K562 (cell line): ENCODE measurements around the gene UBE2O. TPM values are rescaled to one million over a fixed set of nuclear protein-coding genes. Genes with fewer than 3 reads are reported as not detected.

Source experiments
- GATA2 ChIP-seq: sonication (generic); formaldehyde crosslinking; IDR thresholded peaks from 2 replicates; pipeline ENCODE4 v1.4.0; 2020; ENCODE audit warnings: mild to moderate bottlenecking, missing genetic modification reagents
- KLF13 ChIP-seq: fragments of 450-650 bp; IDR thresholded peaks from 2 replicates; pipeline ENCODE4 v1.6.1; 2016; ENCODE audit warnings: missing genetic modification characterization, low read depth, mild to moderate bottlenecking, missing compliant biosample characterization, moderate library complexity, borderline replicate concordance
- PTTG1 ChIP-seq: fragments of 450-650 bp; IDR thresholded peaks from 2 replicates; pipeline ENCODE4 v1.6.1; 2016; ENCODE audit warnings: low read depth, mild to moderate bottlenecking, missing genetic modification characterization, missing compliant biosample characterization
- RBM17 ChIP-seq: fragments of 200-400 bp; formaldehyde crosslinking; IDR thresholded peaks from 2 replicates; pipeline ENCODE4 v1.6.1; 2017; ENCODE audit warnings: low read depth, mild to moderate bottlenecking, low read length, borderline replicate concordance
- SAFB2 ChIP-seq: fragments of 200-400 bp; formaldehyde crosslinking; IDR thresholded peaks from 2 replicates; pipeline ENCODE4 v1.6.1; 2018; ENCODE audit warnings: borderline replicate concordance, low read length, low read depth, moderate library complexity; ENCODE audit not compliant: severe bottlenecking
- SLC30A9 ChIP-seq: fragments of 250-450 bp; sonication (Bioruptor Pico); IDR thresholded peaks from 2 replicates; pipeline ENCODE4 v1.8.0; 2022; ENCODE audit warnings: mild to moderate bottlenecking, moderate library complexity
- SMC3 ChIP-seq: conservative IDR thresholded peaks from 2 replicates; pipeline ENCODE4 v1.6.1; 2011; ENCODE audit warnings: low read depth, low read length, improper control_type of control experiment; ENCODE audit not compliant: insufficient read depth
- SRSF3 ChIP-seq: fragments of 200-400 bp; formaldehyde crosslinking; IDR thresholded peaks from 2 replicates; pipeline ENCODE4 v1.6.1; 2016; ENCODE audit warnings: mild to moderate bottlenecking, low read length, moderate library complexity; ENCODE audit not compliant: insufficient read depth
- ZSCAN32 ChIP-seq: fragments of 450-650 bp; formaldehyde crosslinking; IDR thresholded peaks from 2 replicates; pipeline ENCODE4 v1.4.0; 2020; ENCODE audit warnings: mild to moderate bottlenecking, moderate library complexity
- polyA plus RNA-seq, 8 experiments: library from polyadenylated mRNA; depleted of rRNA in 4 of 8; stranded (reverse) in 5 of 8; unstranded in 3 of 8; fragments of >200 nt; fragmentation: Nextera tagmentation in 2 of 8; fragmentation: Illumina TruSeq in 1 of 8; extraction: Ambion mirVana in 2 of 8; extraction: Trizol in 1 of 8; gene quantifications; 2 replicates each; pipeline versions ENCODE4 v1.2.1 to v1.2.3, GENCODE V29; 2011 to 2014; ENCODE audit warnings: inconsistent platforms in 1 of 8, missing spikeins in 1 of 8
- total RNA-seq, 7 experiments: library from RNA; depleted of rRNA in 6 of 7; stranded (reverse); fragments of >200 nt in 6 of 7; fragmentation: Illumina TruSeq in 2 of 7; extraction: Trizol in 2 of 7; gene quantifications; 2 replicates each; pipeline versions ENCODE4 v1.2.1 to v1.2.3, GENCODE V29; 2011 to 2021; ENCODE audit warnings: low replicate concordance in 1 of 7
- TF ChIP-seq, protein P1 (sequence below): sonication (generic); formaldehyde crosslinking; IDR thresholded peaks from 2 replicates; pipeline ENCODE4 v1.8.0; 2023; ENCODE audit warnings: missing genetic modification reagents, mild to moderate bottlenecking, borderline replicate concordance
- TF ChIP-seq, protein P2 (sequence below): fragments of 450-650 bp; formaldehyde crosslinking; IDR thresholded peaks from 2 replicates; pipeline ENCODE4 v1.4.0; 2020; ENCODE audit warnings: mild to moderate bottlenecking, moderate library complexity
- TF ChIP-seq, protein P3 (sequence below): fragments of 250-450 bp; sonication (Bioruptor Pico); IDR thresholded peaks from 2 replicates; pipeline ENCODE4 v1.4.0; 2020; ENCODE audit warnings: borderline replicate concordance
- TF ChIP-seq, protein P4 (sequence below): IDR thresholded peaks from 2 replicates; pipeline ENCODE4 v1.6.1; 2011; ENCODE audit warnings: borderline replicate concordance, low read depth, mild to moderate bottlenecking, moderate library complexity, low read length; ENCODE audit not compliant: insufficient read depth, poor library complexity, severe bottlenecking

The UBE2O gene
- total and polyA plus RNA-seq, 9 of the 15 experiments (the other 6 are each of a cell fraction or from before 2014, with no cell fraction given) = 1.6 to 39.7 (median 13.3) TPM

DNA sequence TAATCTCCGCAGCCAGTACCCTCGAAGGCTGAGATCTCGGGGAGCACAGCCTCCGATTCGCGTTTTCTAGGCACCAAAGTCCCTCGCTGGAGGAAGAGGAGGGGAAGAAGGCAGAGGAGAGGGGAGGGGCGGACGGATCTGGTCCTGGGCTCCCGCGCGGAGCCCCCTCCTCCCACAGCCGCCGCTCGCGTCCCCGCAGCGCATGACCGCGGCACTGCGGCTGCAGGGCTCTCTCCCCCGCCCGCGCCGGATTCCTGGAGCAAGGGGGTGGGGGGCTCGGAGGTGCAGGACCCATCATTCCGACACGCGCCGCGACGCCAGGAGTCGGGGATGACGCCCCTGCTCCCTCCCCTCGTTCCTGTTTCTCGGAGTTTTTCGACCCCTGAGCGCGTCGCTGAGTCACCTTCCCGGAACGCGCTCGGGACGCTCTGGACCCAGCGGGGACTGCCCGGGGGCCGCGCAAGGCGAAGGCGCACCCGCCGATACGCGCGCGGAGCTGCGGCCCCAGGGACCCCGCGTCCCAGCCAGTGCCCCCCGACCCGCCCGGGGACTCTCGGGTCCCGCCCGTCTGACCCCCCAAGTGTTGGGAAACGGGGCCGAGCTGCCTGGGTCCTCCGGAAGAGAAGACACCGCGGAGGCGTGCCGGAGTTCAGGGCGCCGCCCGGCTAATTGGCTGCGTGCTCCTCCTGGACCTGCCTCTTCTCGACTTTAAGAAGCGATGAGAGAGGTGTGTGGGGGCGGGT is 70.0 kb downstream of the UBE2O start (continued):
- TF ChIP-seq, protein P1, sequence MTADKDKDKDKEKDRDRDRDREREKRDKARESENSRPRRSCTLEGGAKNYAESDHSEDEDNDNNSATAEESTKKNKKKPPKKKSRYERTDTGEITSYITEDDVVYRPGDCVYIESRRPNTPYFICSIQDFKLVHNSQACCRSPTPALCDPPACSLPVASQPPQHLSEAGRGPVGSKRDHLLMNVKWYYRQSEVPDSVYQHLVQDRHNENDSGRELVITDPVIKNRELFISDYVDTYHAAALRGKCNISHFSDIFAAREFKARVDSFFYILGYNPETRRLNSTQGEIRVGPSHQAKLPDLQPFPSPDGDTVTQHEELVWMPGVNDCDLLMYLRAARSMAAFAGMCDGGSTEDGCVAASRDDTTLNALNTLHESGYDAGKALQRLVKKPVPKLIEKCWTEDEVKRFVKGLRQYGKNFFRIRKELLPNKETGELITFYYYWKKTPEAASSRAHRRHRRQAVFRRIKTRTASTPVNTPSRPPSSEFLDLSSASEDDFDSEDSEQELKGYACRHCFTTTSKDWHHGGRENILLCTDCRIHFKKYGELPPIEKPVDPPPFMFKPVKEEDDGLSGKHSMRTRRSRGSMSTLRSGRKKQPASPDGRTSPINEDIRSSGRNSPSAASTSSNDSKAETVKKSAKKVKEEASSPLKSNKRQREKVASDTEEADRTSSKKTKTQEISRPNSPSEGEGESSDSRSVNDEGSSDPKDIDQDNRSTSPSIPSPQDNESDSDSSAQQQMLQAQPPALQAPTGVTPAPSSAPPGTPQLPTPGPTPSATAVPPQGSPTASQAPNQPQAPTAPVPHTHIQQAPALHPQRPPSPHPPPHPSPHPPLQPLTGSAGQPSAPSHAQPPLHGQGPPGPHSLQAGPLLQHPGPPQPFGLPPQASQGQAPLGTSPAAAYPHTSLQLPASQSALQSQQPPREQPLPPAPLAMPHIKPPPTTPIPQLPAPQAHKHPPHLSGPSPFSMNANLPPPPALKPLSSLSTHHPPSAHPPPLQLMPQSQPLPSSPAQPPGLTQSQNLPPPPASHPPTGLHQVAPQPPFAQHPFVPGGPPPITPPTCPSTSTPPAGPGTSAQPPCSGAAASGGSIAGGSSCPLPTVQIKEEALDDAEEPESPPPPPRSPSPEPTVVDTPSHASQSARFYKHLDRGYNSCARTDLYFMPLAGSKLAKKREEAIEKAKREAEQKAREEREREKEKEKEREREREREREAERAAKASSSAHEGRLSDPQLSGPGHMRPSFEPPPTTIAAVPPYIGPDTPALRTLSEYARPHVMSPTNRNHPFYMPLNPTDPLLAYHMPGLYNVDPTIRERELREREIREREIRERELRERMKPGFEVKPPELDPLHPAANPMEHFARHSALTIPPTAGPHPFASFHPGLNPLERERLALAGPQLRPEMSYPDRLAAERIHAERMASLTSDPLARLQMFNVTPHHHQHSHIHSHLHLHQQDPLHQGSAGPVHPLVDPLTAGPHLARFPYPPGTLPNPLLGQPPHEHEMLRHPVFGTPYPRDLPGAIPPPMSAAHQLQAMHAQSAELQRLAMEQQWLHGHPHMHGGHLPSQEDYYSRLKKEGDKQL (CRISPR knock-in tag) = no peak
- TF ChIP-seq SRSF3 = no peak
- no peak for TF ChIP-seq ZSCAN32 (CRISPR knock-in tag)
- TF ChIP-seq, protein P2, sequence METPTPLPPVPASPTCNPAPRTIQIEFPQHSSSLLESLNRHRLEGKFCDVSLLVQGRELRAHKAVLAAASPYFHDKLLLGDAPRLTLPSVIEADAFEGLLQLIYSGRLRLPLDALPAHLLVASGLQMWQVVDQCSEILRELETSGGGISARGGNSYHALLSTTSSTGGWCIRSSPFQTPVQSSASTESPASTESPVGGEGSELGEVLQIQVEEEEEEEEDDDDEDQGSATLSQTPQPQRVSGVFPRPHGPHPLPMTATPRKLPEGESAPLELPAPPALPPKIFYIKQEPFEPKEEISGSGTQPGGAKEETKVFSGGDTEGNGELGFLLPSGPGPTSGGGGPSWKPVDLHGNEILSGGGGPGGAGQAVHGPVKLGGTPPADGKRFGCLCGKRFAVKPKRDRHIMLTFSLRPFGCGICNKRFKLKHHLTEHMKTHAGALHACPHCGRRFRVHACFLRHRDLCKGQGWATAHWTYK = no peak
- TF ChIP-seq PTTG1 (tag) = no peak
- no peak for TF ChIP-seq KLF13 (tag)
- TF ChIP-seq GATA2 (CRISPR knock-in tag) = no peak
- TF ChIP-seq, protein P3, sequence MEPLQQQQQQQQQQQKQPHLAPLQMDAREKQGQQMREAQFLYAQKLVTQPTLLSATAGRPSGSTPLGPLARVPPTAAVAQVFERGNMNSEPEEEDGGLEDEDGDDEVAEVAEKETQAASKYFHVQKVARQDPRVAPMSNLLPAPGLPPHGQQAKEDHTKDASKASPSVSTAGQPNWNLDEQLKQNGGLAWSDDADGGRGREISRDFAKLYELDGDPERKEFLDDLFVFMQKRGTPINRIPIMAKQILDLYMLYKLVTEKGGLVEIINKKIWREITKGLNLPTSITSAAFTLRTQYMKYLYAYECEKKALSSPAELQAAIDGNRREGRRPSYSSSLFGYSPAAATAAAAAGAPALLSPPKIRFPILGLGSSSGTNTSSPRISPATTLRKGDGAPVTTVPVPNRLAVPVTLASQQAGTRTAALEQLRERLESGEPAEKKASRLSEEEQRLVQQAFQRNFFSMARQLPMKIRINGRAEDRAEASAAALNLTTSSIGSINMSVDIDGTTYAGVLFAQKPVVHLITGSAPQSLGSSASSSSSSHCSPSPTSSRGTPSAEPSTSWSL = no peak
- TF ChIP-seq SAFB2 = no peak
- TF ChIP-seq, protein P4, sequence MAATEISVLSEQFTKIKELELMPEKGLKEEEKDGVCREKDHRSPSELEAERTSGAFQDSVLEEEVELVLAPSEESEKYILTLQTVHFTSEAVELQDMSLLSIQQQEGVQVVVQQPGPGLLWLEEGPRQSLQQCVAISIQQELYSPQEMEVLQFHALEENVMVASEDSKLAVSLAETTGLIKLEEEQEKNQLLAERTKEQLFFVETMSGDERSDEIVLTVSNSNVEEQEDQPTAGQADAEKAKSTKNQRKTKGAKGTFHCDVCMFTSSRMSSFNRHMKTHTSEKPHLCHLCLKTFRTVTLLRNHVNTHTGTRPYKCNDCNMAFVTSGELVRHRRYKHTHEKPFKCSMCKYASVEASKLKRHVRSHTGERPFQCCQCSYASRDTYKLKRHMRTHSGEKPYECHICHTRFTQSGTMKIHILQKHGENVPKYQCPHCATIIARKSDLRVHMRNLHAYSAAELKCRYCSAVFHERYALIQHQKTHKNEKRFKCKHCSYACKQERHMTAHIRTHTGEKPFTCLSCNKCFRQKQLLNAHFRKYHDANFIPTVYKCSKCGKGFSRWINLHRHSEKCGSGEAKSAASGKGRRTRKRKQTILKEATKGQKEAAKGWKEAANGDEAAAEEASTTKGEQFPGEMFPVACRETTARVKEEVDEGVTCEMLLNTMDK = no peak
- no peak for TF ChIP-seq SMC3
- TF ChIP-seq RBM17 = no peak
- TF ChIP-seq SLC30A9 (CRISPR knock-in tag) = no peak
